HEK293T (cell line): ENCODE data around the gene OR13J1.

ENCODE experiments used
- BHLHE40 ChIP-seq: fragments of 450-650 bp; IDR thresholded peaks from 2 replicates; pipeline ENCODE4 v1.6.1; 2016; ENCODE audit warnings: mild to moderate bottlenecking, moderate library complexity, borderline replicate concordance
- ELF4 ChIP-seq: fragments of 450-650 bp; IDR thresholded peaks from 2 replicates; pipeline ENCODE4 v1.6.1; 2017; ENCODE audit warnings: antibody characterized with exemption
- LEF1 ChIP-seq: fragments of 450-650 bp; IDR thresholded peaks from 2 replicates; pipeline ENCODE4 v1.6.1; 2017; ENCODE audit warnings: mild to moderate bottlenecking, borderline replicate concordance
- NFRKB ChIP-seq: fragments of 450-650 bp; IDR thresholded peaks from 2 replicates; pipeline ENCODE4 v1.6.1; 2016; ENCODE audit warnings: mild to moderate bottlenecking, moderate library complexity
- SP1 ChIP-seq: fragments of 450-650 bp; IDR thresholded peaks from 2 replicates; pipeline ENCODE4 v1.6.1; 2017
- SUZ12 ChIP-seq: fragments of 450-650 bp; IDR thresholded peaks from 2 replicates; pipeline ENCODE4 v1.6.1; 2016; ENCODE audit warnings: mild to moderate bottlenecking
- TARDBP ChIP-seq: fragments of 450-650 bp; IDR thresholded peaks from 2 replicates; pipeline ENCODE4 v1.6.1; 2016
- ZNF384 ChIP-seq: fragments of 450-650 bp; IDR thresholded peaks from 2 replicates; pipeline ENCODE4 v1.6.1; 2016

DNA sequence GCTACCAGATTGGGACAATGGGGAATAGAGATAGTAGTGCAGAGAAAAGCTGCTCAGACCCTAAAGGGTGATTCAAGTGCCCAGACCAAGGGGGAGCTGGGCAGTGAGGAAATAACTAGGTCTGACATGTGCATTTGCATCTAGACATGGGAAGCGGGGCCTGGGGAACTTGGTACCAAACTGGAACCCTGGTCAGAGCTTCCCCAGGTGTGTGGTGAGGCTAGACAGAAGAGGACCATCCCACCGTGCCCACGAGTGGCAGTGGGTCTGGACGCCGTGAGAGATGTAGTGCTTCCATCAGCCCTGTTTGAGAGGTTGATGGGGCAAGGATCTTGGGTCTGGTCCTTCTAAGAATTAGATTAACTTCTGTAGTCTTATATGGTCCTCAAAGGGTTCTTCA is 33.6 kb downstream of the OR13J1 start:
- no peak for TF ChIP-seq BHLHE40
- TF ChIP-seq ELF4, result no peak
- TF ChIP-seq SP1, result no peak
- TF ChIP-seq NFRKB, result no peak
- TF ChIP-seq TARDBP, result no peak
- TF ChIP-seq ZNF384, result no peak
- TF ChIP-seq LEF1, result no peak
- no peak for TF ChIP-seq SUZ12
